PC-3 (cell line): ENCODE results near the gene RER1. TPM values are rescaled to one million over a fixed set of nuclear protein-coding genes. Genes with fewer than 3 reads are reported as not detected.

Source experiments
- ATAC-seq: fragments of 200-7000 bp; cut with Tn5 transposase; 2 replicates; pipeline ENCODE4 v1.9.1; 2020; ENCODE audit warnings: mild to moderate bottlenecking, moderate library complexity
- BruUV-seq: library from RNA; stranded (reverse); fragments of 400-500 nt; replicated peaks from 2 replicates; lab custom pipeline; 2021; lab: Mats Ljungman, UMichigan
- CTCF ChIA-PET: fragments of 300-600 bp; sonication (Branson Sonifier 250); formaldehyde crosslinking; loops from one replicate; lab custom pipeline; 2022; ENCODE audit warnings: antibody characterized with exemption; lab: Charles Lee
- POLR2A ChIA-PET: fragments of 300-600 bp; sonication (Branson Sonifier 250); formaldehyde crosslinking; loops from one replicate; lab custom pipeline; 2022; ENCODE audit warnings: antibody characterized with exemption; ENCODE audit not compliant: unreplicated experiment; lab: Charles Lee
- DNase-seq: peaks from one replicate; pipeline ENCODE4 v3.0.0-alpha.2; 2015
- H2AFZ ChIP-seq: fragments of 300-600 bp; sonication (generic); 2 replicates; pipeline ENCODE4 v1.6.0; 2016; ENCODE audit warnings: antibody characterized with exemption, low read length
- H3F3A ChIP-seq: fragments of 300-600 bp; sonication (generic); one replicate; pipeline ENCODE4 v1.6.0; 2017; ENCODE audit warnings: antibody characterized with exemption, low read length, control low read depth, mild to moderate bottlenecking; ENCODE audit not compliant: unreplicated experiment
- H3K27ac ChIP-seq: fragments of 300-600 bp; sonication (generic); 2 replicates; pipeline ENCODE4 v1.5.1; 2016; ENCODE audit warnings: mild to moderate bottlenecking, low read length
- H3K27me3 ChIP-seq: fragments of 300-600 bp; sonication (generic); 2 replicates; pipeline ENCODE4 v1.6.1; 2016; ENCODE audit warnings: low read length, mixed read lengths
- H3K36me3 ChIP-seq: fragments of 300-600 bp; sonication (generic); 2 replicates; pipeline ENCODE4 v1.6.1; 2016; ENCODE audit warnings: low read depth, mixed run types, low read length, mixed read lengths
- H3K4me1 ChIP-seq: fragments of 300-600 bp; sonication (generic); 2 replicates; pipeline ENCODE4 v1.5.1; 2016; ENCODE audit warnings: low read length; ENCODE audit not compliant: insufficient read depth
- H3K4me2 ChIP-seq: fragments of 300-600 bp; sonication (generic); 2 replicates; pipeline ENCODE4 v1.6.0; 2016; ENCODE audit warnings: low read length
- H3K4me3 ChIP-seq: fragments of 300-600 bp; sonication (generic); 2 replicates; pipeline ENCODE4 v1.5.1; 2016; ENCODE audit warnings: mild to moderate bottlenecking, low read length, mixed read lengths
- H3K79me2 ChIP-seq: fragments of 300-600 bp; sonication (generic); 2 replicates; pipeline ENCODE4 v1.6.1; 2017; ENCODE audit warnings: low read length, mixed read lengths
- H3K9ac ChIP-seq: fragments of 300-600 bp; sonication (generic); 2 replicates; pipeline ENCODE4 v1.6.0; 2016; ENCODE audit warnings: mild to moderate bottlenecking, low read length
- H3K9me2 ChIP-seq: fragments of 300-600 bp; sonication (generic); replicated peaks from 2 replicates; pipeline ENCODE4 v1.6.1; 2016; ENCODE audit warnings: mixed run types, low read length, mixed read lengths
- H3K9me3 ChIP-seq: fragments of 300-600 bp; sonication (generic); 2 replicates; pipeline ENCODE4 v1.6.1; 2016; ENCODE audit warnings: low read length, mixed read lengths
- H4K20me1 ChIP-seq: fragments of 300-600 bp; sonication (generic); 2 replicates; pipeline ENCODE4 v1.6.1; 2016; ENCODE audit warnings: low read length, mixed read lengths
- CTCF ChIP-seq: fragments of 300-600 bp; sonication (generic); conservative IDR thresholded peaks from 2 replicates; pipeline ENCODE4 v1.5.1; 2017; ENCODE audit warnings: antibody characterized with exemption, low read depth, mild to moderate bottlenecking, low read length
- EZH2 ChIP-seq: fragments of 300-600 bp; sonication (generic); IDR thresholded peaks from one replicate; pipeline ENCODE4 v1.6.1; 2017; ENCODE audit warnings: antibody characterized with exemption, mild to moderate bottlenecking, low read length; ENCODE audit not compliant: unreplicated experiment
- EZH2phosphoT487 ChIP-seq: fragments of 300-600 bp; sonication (generic); IDR thresholded peaks from 2 replicates; pipeline ENCODE4 v1.6.1; 2018; ENCODE audit warnings: mild to moderate bottlenecking, antibody characterized with exemption, low read length, borderline replicate concordance
- intact Hi-C: fragments of 100-400 bp; cut with micrococcal nuclease; formaldehyde crosslinking; loops from 2 replicates; pipeline ENCODE4 v1.9.0; 2023
- total RNA-seq: library from RNA; depleted of rRNA; stranded (reverse); fragments of >200 nt; gene quantifications from 2 replicates; pipeline ENCODE4 v1.2.3, GENCODE V29; 2014

Gene RER1
- total RNA-seq, 1 experiment from 2014 or later: 160 TPM

- no peak overlapping the region for H3K4me3 ChIP-seq
- peaks cover 7% of the 10 kb centered on the region; the same call in 1 of the 2 replicates for H3K4me1 ChIP-seq
- ChIA-PET CTCF (no interaction called here), POLR2A (no interaction called here)
- no peaks in the 10 kb centered on the region for H3K9me2 ChIP-seq
- 0 out of 2 replicates have a peak, but pooled peaks cover 5% of the 10 kb centered on the region for H3K9me3 ChIP-seq
- BruUV-seq: no TSS peak
- no peaks in the 10 kb centered on the region for H4K20me1 ChIP-seq
- no peaks in the 10 kb centered on the region for H3F3A ChIP-seq
- H3K27me3 ChIP-seq: no peaks in the 10 kb centered on the region
- no peak overlapping the region for H3K27ac ChIP-seq
- H3K36me3 ChIP-seq: no peaks in the 10 kb centered on the region
- no peak overlapping the region for H2AFZ ChIP-seq
- no peak overlapping the region for H3K9ac ChIP-seq
- no peak for TF ChIP-seq CTCF
- TF ChIP-seq EZH2phosphoT487: no peak
- TF ChIP-seq EZH2: no peak
- ATAC-seq: no peak
- DNase-seq: no peak
- H3K79me2 ChIP-seq: no peaks in the 10 kb centered on the region
- H3K4me2 ChIP-seq: no peak overlapping the region
- intact Hi-C loops: no loop called here
These were observed 27.7 kb upstream of the RER1 start for GRCh38 chr1:2363847-2364513.

- Histone ChIP-seq H2AFZ (no peak overlapping the region), H3K9me3 (0 out of 2 replicates have a peak, but pooled peaks cover 5% of the 10 kb centered on the region), H3K27ac (no peak overlapping the region), H3F3A (no peaks in the 10 kb centered on the region), H3K79me2 (no peaks in the 10 kb centered on the region), H3K4me2 (no peak overlapping the region), H3K36me3 (no peaks in the 10 kb centered on the region), H3K9me2 (no peaks in the 10 kb centered on the region), H3K4me3 (no peak overlapping the region), H4K20me1 (no peaks in the 10 kb centered on the region), H3K27me3 (no peaks in the 10 kb centered on the region), H3K4me1 (peaks cover 9% of the 10 kb centered on the region), H3K9ac (no peak overlapping the region)
- TF ChIP-seq CTCF: no peak
- no peak for TF ChIP-seq EZH2
- TF ChIP-seq EZH2phosphoT487: no peak
- POLR2A ChIA-PET: no interaction called here
- CTCF ChIA-PET: no interaction called here
- intact Hi-C loops: no loop called here
- no peak for DNase-seq
- no TSS peak for BruUV-seq
- ATAC-seq: no peak
These were observed 23.4 kb upstream of the RER1 start for GRCh38 chr1:2368053-2368744.
